GM19372 (cell line): ENCODE results near the gene CMTM8.

Source experiments
- ATAC-seq: cut with Tn5 transposase; IDR thresholded peaks from one replicate; pipeline ENCODE4 v1.9.1; 2021; ENCODE audit warnings: mild to moderate bottlenecking, low read depth, moderate library complexity; ENCODE audit not compliant: unreplicated experiment

CMTM8 gene

GRCh38 chr3:32325927-32326326 lies 87.4 kb downstream of the CMTM8 start:
- no peak for ATAC-seq

GRCh38 chr3:32326795-32327194 lies 88.3 kb downstream of the CMTM8 start:
- no peak for ATAC-seq

- ATAC-seq = no peak
Observed at GRCh38 chr3:32334675-32335074, 96.2 kb downstream of the CMTM8 start.

GRCh38 chr3:32335365-32336112 lies 97.1 kb downstream of the CMTM8 start:
- no peak for ATAC-seq

- no peak for ATAC-seq
Observed at GRCh38 chr3:32336113-32336498, 97.6 kb downstream of the CMTM8 start.

GRCh38 chr3:32337505-32337904 lies 99.0 kb downstream of the CMTM8 start:
- no peak for ATAC-seq

- no peak for ATAC-seq
Observed at GRCh38 chr3:32340039-32340438, 101.6 kb downstream of the CMTM8 start.

- ATAC-seq = no peak
Observed at GRCh38 chr3:32340611-32341365, 102.3 kb downstream of the CMTM8 start.

- no peak for ATAC-seq
Observed at GRCh38 chr3:32347343-32348125, 109.1 kb downstream of the CMTM8 start.

- ATAC-seq = no peak
Observed at GRCh38 chr3:32349184-32349583, 110.7 kb downstream of the CMTM8 start.

- no peak for ATAC-seq
Observed at GRCh38 chr3:32352563-32352962, 114.1 kb downstream of the CMTM8 start.

GRCh38 chr3:32353351-32353750 lies 114.9 kb downstream of the CMTM8 start:
- no peak for ATAC-seq

- no peak for ATAC-seq
Observed at GRCh38 chr3:32354362-32354778, 115.9 kb downstream of the CMTM8 start.

GRCh38 chr3:32355751-32356291 lies 117.3 kb downstream of the CMTM8 start:
- no peak for ATAC-seq

GRCh38 chr3:32359766-32360492 lies 121.4 kb downstream of the CMTM8 start:
- ATAC-seq = no peak

GRCh38 chr3:32360493-32360827 lies 122.0 kb downstream of the CMTM8 start:
- ATAC-seq = no peak

GRCh38 chr3:32366638-32367397 lies 128.3 kb downstream of the CMTM8 start:
- ATAC-seq = no peak

- no peak for ATAC-seq
Observed at GRCh38 chr3:32367442-32367841, 129.0 kb downstream of the CMTM8 start.

- ATAC-seq = no peak
Observed at GRCh38 chr3:32371461-32372212, 133.2 kb downstream of the CMTM8 start.
